ENCODE data around the gene UBR4. TPM values are rescaled to one million over a fixed set of nuclear protein-coding genes. Genes with fewer than 3 reads are reported as not detected.

The UBR4 gene
- total and polyA plus RNA-seq, 10 of the 15 experiments (the other 5 are each of a cell fraction or from before 2014, with no cell fraction given) = 34.2 to 124 (median 56.2) TPM

GRCh38 chr1:19128968-19129514 lies 81.0 kb downstream of the UBR4 start (continued):
- no peak for TF ChIP-seq USF2 (IDR thresholded peaks at IDR 0.05; ENCODE audit: borderline replicate concordance, low read depth, low read length)
- TF ChIP-seq EZH2 (IDR thresholded peaks at IDR 0.05; ENCODE audit: borderline replicate concordance, control insufficient read depth, low read depth, low read length) = no peak
- no peak for TF ChIP-seq ASH2L (IDR thresholded peaks at IDR 0.05; ENCODE audit: borderline replicate concordance, low read depth)
- no peak for TF ChIP-seq TCF3 (IDR thresholded peaks at IDR 0.05; ENCODE audit: borderline replicate concordance, insufficient read depth, low read depth, low read length)
- TF ChIP-seq HSF1 (IDR thresholded peaks at IDR 0.05; ENCODE audit: low read depth, low read length) = no peak

GRCh38 chr1:19124273-19124672 lies 85.8 kb downstream of the UBR4 start:
- no peak for ATAC-seq
- BruUV-seq (replicated peaks) = no TSS peak
- DNase-seq (ENCODE audit: low read depth, low spot score) = no peak
- no peak overlapping the region for H3K4me3 ChIP-seq
- WGBS (ENCODE audit: insufficient coverage, insufficient replicate concordance, low lambda C conversion rate, missing lambda C conversion rate) = 50% methylated on average over 5 of the region's 5 CpGs
- FAIRE-seq = no peak
- TF ChIP-seq MTA2 (IDR thresholded peaks at IDR 0.05; ENCODE audit: low read depth) (no peak), BACH1 (IDR thresholded peaks at IDR 0.05; ENCODE audit: borderline replicate concordance) (no peak), RUNX3 (IDR thresholded peaks at IDR 0.05; ENCODE audit: low read length) (peak; percentile 43), SMAD5 (IDR thresholded peaks at IDR 0.05; ENCODE audit: low read depth) (no peak), ETV6 (conservative IDR thresholded peaks at IDR 0.05 in 1 of 2, IDR thresholded peaks at IDR 0.05 in 1 of 2; ENCODE audit: borderline replicate concordance in 1 of 2, low read depth in 1 of 2) (no peak), KLF5 (IDR thresholded peaks at IDR 0.05; ENCODE audit: partially characterized antibody) (no peak)
- no peak overlapping the region for H3K9ac ChIP-seq (ENCODE audit: control insufficient read depth, insufficient read depth, low read length)
- ChIA-PET POLR2A (no interaction called here), RAD21 (ENCODE audit: unreplicated experiment) (no interaction called here), CTCF (no interaction called here), SMC1A (ENCODE audit: uncharacterized antibody, unreplicated experiment) (interaction anchor here (0.7 kb wide), 1 partner anchor 27 kb away, joined by 3 read pairs; no protein-coding TSS in a partner anchor)
- H3K36me3 ChIP-seq (ENCODE audit: control insufficient read depth in 2 of 2, insufficient read depth in 2 of 2, low read length in 1 of 2) = peaks cover 50 to 54% of the 10 kb centered on the region in 2 experiments
- H3K27me3 ChIP-seq (replicated peaks in 1 of 2; ENCODE audit: control insufficient read depth in 2 of 2, insufficient read depth in 2 of 2, low read length in 1 of 2) = no peaks in the 10 kb centered on the region
- no peaks in the 10 kb centered on the region for H3K9me3 ChIP-seq (replicated peaks; ENCODE audit: control insufficient read depth, insufficient read depth, low read length)
- H3K4me1 ChIP-seq (ENCODE audit: control insufficient read depth, insufficient read depth, low read length) = peaks cover 13% of the 10 kb centered on the region
- no peaks in the 10 kb centered on the region for H3K79me2 ChIP-seq (ENCODE audit: control insufficient read depth, insufficient read depth, low read length)
- no peak overlapping the region for H3K4me2 ChIP-seq (ENCODE audit: control insufficient read depth, insufficient read depth)
- H2AFZ ChIP-seq (ENCODE audit: control insufficient read depth, low read depth, low read length) = no peak overlapping the region
- H3K27ac ChIP-seq (ENCODE audit: control insufficient read depth, insufficient read depth) = peak overlapping the region; percentile 35
- intact Hi-C loops (cut with micrococcal nuclease; ENCODE audit: unreplicated experiment) = no loop called here
- H4K20me1 ChIP-seq (ENCODE audit: control insufficient read depth, insufficient read depth) = no peaks in the 10 kb centered on the region
- in situ Hi-C loops (cut with MboI) = no loop called here

Measured in GM12878 (cell line).